Measurements from ENCODE around the gene CDPF1. TPM values are rescaled to one million over a fixed set of nuclear protein-coding genes. Genes with fewer than 3 reads are reported as not detected.

Gene CDPF1
- total RNA-seq, 1 donor from 2014 or later, result 6.7 TPM

DNA sequence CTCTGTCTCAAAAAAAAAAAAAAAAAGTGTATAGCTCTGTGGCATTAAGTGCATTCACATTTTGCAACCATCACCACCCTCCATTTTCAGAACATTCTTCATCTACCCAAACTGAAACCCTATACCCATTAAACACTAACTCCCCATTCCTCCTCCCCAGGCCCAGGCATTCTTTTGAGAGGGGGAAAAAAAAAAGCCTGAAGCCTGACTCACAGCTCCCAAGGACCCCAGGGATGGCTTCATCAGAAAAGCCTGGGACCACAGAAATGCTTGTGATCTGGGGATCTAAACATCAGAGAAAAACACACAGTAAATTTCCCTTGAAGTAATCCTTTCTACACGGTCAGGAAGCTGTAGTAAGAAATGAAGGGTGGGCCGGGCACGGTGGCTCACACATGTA is 35.9 kb upstream of the CDPF1 start:
- Mint-ChIP-seq H3K4me1 (no peaks in the 10 kb centered on the region), H3K4me3 (no peak overlapping the region)
- TF ChIP-seq EZH2 (IDR thresholded peaks at IDR 0.05) (no peak), EZH2phosphoT487 (IDR thresholded peaks at IDR 0.05) (no peak)
- TF ChIP-seq, protein P1, sequence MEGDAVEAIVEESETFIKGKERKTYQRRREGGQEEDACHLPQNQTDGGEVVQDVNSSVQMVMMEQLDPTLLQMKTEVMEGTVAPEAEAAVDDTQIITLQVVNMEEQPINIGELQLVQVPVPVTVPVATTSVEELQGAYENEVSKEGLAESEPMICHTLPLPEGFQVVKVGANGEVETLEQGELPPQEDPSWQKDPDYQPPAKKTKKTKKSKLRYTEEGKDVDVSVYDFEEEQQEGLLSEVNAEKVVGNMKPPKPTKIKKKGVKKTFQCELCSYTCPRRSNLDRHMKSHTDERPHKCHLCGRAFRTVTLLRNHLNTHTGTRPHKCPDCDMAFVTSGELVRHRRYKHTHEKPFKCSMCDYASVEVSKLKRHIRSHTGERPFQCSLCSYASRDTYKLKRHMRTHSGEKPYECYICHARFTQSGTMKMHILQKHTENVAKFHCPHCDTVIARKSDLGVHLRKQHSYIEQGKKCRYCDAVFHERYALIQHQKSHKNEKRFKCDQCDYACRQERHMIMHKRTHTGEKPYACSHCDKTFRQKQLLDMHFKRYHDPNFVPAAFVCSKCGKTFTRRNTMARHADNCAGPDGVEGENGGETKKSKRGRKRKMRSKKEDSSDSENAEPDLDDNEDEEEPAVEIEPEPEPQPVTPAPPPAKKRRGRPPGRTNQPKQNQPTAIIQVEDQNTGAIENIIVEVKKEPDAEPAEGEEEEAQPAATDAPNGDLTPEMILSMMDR (IDR thresholded peaks at IDR 0.05), result no peak

DNA sequence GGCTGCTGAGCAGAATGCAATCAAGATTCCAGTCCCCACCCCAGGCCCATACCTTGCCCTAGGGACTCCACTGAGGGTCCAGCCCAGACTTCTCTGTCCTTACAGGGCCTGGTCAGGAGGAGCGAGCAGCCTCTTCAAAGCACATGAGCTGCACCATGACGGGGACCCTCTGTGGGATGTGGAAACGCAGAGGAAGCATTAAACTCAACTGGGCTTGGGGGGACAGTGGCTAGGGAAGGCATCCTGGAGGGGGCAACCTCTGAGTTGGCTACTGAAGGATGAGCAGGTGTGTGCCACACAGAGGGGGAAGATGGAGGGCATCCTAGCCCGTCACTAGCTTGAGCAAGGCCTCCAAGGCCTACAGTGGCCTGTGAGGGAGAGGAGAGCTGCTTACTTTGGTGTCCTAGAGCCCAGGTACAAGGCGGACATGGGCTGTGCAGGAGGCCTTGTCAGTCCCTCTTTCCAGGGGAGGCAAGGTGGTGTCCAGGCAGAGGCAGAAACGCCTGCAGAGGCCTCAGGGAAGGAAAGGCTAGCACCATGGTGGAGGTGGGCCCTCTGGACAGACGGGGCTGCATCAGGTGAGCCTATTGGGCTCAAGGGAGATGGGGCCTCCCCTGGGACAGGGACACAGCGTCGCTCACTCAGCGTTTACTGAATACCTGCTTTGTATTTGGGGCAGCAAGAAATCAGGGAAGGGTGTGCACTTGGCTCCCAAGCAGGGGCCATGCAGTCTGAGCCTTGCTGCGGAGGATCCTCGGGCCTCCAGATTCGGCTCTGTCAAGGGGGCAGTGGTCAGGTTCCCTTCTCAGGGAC is 32.0 kb upstream of the CDPF1 start:
- Mint-ChIP-seq H3K27ac (no peak overlapping the region), H3K27me3 (ENCODE audit: insufficient read depth, low read depth) (peaks cover 4% of the 10 kb centered on the region), H3K4me1 (no peaks in the 10 kb centered on the region), H3K4me3 (no peak overlapping the region), H3K9me3 (no peaks in the 10 kb centered on the region), H3K36me3 (peaks cover 10% of the 10 kb centered on the region)
- H3K79me2 ChIP-seq (ENCODE audit: low read depth), result no peaks in the 10 kb centered on the region
- TF ChIP-seq EZH2 (IDR thresholded peaks at IDR 0.05), result no peak
- TF ChIP-seq, protein P1 (IDR thresholded peaks at IDR 0.05), result no peak
- TF ChIP-seq EZH2phosphoT487 (IDR thresholded peaks at IDR 0.05), result no peak
- H3K4me3 ChIP-seq, result no peak overlapping the region
- no peak overlapping the region for H3K4me2 ChIP-seq
- H3K4me1 ChIP-seq, result no peaks in the 10 kb centered on the region
- H3K9ac ChIP-seq, result no peak overlapping the region
- DNase-seq (ENCODE audit: low spot score), result no peak
- no peaks in the 10 kb centered on the region for H3K36me3 ChIP-seq
- H3K27ac ChIP-seq, result no peak overlapping the region
- H3K27me3 ChIP-seq, result no peaks in the 10 kb centered on the region
- no peaks in the 10 kb centered on the region for H4K20me1 ChIP-seq (ENCODE audit: low read depth)
- H3F3A ChIP-seq (ENCODE audit: low read depth), result no peaks in the 10 kb centered on the region
- no peak overlapping the region for H2AFZ ChIP-seq (replicated peaks)
- H3K9me3 ChIP-seq (ENCODE audit: low read depth), result no peaks in the 10 kb centered on the region

More for the DNA sequence above, 35.9 kb upstream of the CDPF1 start:
- H4K20me1 ChIP-seq (ENCODE audit: low read depth), result no peaks in the 10 kb centered on the region
- Mint-ChIP-seq H3K9me3 (no peaks in the 10 kb centered on the region), H3K27ac (no peak overlapping the region), H3K36me3 (peaks cover 6% of the 10 kb centered on the region), H3K27me3 (ENCODE audit: insufficient read depth, low read depth) (peaks cover 2% of the 10 kb centered on the region)
- DNase-seq (ENCODE audit: low spot score), result no peak
- H3F3A ChIP-seq (ENCODE audit: low read depth), result no peaks in the 10 kb centered on the region
- no peak overlapping the region for H3K27ac ChIP-seq
- no peak overlapping the region for H2AFZ ChIP-seq (replicated peaks)
- no peak overlapping the region for H3K4me2 ChIP-seq
- H3K9me3 ChIP-seq (ENCODE audit: low read depth), result no peaks in the 10 kb centered on the region
- H3K4me1 ChIP-seq, result no peaks in the 10 kb centered on the region
- no peaks in the 10 kb centered on the region for H3K27me3 ChIP-seq
- no peaks in the 10 kb centered on the region for H3K36me3 ChIP-seq
- no peaks in the 10 kb centered on the region for H3K79me2 ChIP-seq (ENCODE audit: low read depth)
- no peak overlapping the region for H3K4me3 ChIP-seq
- no peak overlapping the region for H3K9ac ChIP-seq

DNA sequence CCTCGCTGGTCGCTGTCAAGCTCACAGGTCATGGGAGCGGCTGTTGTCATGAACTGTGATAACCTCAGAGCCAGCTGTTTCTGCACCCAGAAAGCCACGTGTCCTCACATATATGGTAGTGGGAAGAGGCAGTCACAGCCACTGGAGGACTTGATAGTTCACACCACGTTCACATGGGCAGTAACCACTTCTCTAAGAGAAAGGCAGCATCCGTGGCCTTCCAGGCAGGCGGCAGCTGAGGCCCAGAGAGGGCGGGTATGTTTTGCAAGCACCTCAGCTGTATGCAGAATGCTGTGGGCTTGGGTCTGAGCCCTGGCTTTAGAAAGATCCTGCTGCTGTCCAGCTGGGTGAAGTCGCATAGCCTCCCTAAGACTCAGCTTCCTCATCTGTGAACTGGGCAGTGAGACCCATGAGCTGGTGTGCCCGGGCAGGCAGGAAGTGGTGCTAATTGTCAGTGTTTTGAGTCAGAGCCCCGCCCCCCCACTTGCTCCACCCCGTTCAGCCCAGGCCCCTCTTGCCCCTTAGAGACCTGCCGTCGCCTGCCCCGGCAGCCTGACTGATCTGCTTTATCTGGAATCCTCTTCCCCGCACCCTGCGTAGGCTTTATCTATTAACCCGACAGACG is 31.0 kb upstream of the CDPF1 start:
- H3K27me3 ChIP-seq, result no peaks in the 10 kb centered on the region
- Mint-ChIP-seq H3K36me3 (peaks cover 14% of the 10 kb centered on the region), H3K4me1 (no peaks in the 10 kb centered on the region), H3K4me3 (no peak overlapping the region), H3K27me3 (ENCODE audit: insufficient read depth, low read depth) (peaks cover 4% of the 10 kb centered on the region), H3K27ac (no peak overlapping the region), H3K9me3 (no peaks in the 10 kb centered on the region)
- TF ChIP-seq, protein P1 (IDR thresholded peaks at IDR 0.05), result no peak
- TF ChIP-seq EZH2 (IDR thresholded peaks at IDR 0.05), result no peak
- no peak for TF ChIP-seq EZH2phosphoT487 (IDR thresholded peaks at IDR 0.05)
- H3K4me2 ChIP-seq, result no peak overlapping the region
- H3K9ac ChIP-seq, result no peak overlapping the region
- no peaks in the 10 kb centered on the region for H3K4me1 ChIP-seq
- no peak overlapping the region for H3K27ac ChIP-seq
- no peak overlapping the region for H3K4me3 ChIP-seq
- no peaks in the 10 kb centered on the region for H3F3A ChIP-seq (ENCODE audit: low read depth)
- DNase-seq (ENCODE audit: low spot score), result no peak
- no peak overlapping the region for H2AFZ ChIP-seq (replicated peaks)
- H4K20me1 ChIP-seq (ENCODE audit: low read depth), result no peaks in the 10 kb centered on the region
- H3K79me2 ChIP-seq (ENCODE audit: low read depth), result no peaks in the 10 kb centered on the region
- no peaks in the 10 kb centered on the region for H3K36me3 ChIP-seq
- H3K9me3 ChIP-seq (ENCODE audit: low read depth), result no peaks in the 10 kb centered on the region

Measured in neural progenitor cell (in vitro differentiated cells).